GM19025 (cell line): ENCODE data around the gene TM9SF2.

Experiments used
- ATAC-seq: cut with Tn5 transposase; IDR thresholded peaks from one replicate; pipeline ENCODE4 v1.9.1; 2021; ENCODE audit warnings: mild to moderate bottlenecking, low read depth, moderate library complexity; ENCODE audit not compliant: unreplicated experiment

TM9SF2 gene

DNA sequence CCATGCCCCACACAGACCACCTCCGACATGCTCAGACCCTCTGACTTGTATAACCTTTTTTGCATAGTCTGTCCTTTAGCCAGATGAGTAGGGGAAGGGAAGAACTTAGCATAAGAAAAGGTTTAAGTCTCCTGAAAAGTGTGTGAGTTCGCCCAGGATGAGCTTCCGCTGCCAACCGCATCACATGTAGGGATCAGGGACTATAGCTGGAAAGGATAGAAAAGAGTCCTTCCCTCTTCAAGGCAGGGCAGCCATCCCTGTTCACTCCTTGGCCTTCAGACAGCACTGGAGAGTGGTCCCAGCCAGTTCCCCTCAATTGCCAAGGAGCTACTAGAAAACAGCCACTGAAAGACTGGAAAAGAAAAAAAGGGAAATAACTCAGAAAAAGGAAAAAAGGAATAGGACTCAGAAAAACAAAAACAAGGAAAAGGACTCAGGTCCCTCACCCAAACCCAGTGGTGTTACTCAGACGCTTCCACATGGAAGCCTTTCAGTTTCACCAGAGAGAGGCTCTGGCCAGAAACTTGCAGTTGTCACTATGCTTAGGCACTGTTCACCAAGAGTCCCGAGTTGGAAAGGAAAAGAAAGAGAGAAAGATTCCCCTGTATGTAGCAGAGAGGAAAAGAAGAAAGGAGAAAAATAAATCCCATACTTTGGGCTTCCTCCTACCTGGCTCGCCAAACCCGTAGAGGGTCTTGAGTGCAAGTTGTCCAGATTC is 5.6 kb upstream of the TM9SF2 start:
- ATAC-seq = no peak

DNA sequence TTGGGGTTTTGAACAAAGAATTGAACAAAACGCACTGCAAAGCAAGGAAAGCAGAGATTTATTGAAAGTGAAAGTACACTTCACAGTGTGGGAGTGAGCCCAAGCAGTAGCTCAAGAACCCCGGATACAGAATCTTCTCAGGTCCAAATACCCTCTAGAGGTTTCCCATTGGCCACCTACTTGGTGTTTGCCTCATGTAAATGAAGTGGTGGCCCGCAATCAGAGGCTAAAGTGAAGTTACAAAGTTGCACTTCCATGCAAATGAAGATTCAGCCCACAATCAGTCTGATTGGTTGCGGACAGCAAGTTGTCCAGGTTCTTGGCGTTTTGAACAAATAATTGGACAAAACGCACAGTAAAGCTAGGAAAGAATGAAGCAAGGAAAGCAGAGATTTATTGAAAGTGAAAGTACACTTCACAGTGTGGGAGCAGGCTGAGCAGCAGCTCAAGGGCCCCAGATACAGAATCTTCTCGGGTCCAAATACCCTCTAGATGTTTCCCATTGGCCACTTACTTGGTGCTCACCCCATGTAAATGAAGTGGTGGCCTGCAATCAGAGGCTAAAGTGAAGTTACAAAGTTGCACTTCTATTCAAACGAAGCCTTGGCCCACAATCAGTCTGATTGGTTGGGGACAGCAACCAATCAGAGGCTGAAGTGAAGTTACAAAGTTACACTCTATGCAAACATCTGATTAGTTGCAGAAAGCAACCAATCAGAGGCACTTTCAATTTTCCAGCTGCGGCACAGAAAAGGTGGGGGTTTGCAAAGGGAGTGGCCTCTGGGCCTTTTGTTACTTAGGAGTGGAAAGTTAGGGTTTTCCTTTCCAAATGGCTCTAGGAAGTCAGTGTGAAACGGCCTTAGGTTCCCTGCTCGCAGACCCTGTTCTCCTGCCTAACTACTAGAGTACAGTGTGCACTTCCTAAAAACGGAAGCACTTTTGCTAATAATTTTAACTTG is 4.8 kb upstream of the TM9SF2 start:
- peak; percentile 29 for ATAC-seq

DNA sequence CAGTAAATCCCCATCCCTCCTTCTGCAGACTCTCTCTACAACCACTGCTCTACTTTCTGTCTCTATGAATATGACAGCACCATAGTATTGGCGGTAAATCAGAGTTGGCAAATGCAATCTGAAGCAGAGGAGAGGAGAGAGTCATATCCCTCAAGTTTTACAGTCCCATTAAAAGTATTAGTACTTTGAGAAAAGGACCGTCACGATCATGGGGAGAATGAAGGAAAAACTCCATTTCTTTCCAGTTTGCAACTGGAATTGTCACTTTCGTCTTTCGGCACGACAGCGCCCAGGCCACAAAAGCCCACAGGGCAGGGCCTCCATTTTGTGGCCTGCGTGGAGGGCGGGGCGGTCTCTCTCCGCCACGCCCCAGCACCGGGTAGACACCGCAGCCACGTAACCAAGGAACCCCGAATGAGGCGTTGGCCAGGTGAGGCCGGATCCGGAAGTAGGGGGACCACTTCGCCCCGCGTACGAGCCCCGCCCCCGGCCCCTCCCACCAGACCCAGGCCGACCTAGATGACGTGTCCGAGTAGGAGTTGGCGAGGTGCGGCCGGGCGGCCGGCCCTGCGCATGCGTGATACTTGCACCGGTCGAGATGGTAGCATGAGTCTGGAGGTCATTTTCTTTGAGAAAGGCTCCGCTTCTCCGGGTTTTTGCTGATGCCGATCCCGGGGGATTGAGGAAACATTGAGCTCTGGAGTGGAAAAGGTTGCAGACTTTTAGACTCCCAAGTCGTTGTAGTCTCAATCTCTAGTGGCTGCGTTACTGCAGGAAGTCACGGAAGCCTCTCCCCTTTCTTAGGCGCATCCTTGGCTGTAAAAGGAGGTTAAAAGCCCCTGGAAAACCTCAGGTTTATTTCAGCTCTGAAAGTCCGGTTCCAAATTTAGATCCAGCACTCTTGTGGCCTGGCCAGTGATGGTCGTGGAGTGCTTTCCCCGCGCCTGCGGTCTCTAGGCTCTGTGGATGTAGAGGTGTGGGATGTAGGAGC is 2.8 kb upstream of the TM9SF2 start:
- ATAC-seq = peak; percentile 52

- peak; percentile 5 for ATAC-seq
Measured at GRCh38 chr13:99500839-99501183, 461 bp upstream of the TM9SF2 start.

DNA sequence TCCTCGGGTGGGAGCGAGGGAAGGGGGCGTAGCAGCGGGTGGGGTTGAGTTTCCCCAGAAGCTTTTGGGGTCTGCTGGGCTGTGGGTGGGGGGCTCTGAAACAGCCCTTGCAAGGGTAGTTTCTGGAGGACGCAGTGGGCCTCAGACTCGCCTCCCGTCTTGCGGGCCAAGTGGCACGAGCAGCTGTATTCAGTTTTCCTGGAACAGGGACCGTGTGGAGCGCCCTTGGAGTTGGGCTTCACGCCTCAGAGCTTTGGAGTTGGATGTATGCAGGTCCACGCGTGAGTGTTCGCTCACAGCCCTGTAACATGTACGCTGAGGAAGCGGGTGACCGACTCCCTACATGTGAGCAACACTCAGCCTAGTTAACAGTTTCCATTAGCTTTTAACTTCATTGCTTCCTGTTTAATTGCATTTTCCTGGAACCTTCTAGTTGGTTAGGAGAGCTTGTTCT is 603 bp downstream of the TM9SF2 start:
- no peak for ATAC-seq

DNA sequence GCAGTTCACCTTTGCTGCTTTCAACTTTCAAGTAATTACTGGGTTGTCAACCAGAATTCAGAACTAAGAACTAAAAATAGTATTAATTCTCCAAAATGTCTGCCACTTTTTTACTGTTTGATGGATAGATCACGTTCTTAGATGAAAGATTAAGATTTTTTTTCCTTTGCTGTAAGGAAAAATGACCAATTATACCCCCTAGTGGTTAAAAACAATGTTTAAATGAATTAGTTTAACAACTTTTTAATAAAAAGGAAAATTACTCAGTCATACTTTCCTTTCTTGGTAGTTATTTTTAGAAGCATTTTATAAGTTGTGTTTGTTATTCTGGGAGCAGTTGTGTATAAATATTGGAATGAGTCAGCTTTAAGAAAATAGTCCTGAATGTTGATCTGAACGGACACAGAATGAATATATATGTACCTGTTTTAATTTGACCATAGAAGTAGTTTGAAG is 4.6 kb downstream of the TM9SF2 start:
- ATAC-seq = no peak

- peak; percentile 59 for ATAC-seq
Measured at GRCh38 chr13:99506634-99507033, 5.4 kb downstream of the TM9SF2 start.

DNA sequence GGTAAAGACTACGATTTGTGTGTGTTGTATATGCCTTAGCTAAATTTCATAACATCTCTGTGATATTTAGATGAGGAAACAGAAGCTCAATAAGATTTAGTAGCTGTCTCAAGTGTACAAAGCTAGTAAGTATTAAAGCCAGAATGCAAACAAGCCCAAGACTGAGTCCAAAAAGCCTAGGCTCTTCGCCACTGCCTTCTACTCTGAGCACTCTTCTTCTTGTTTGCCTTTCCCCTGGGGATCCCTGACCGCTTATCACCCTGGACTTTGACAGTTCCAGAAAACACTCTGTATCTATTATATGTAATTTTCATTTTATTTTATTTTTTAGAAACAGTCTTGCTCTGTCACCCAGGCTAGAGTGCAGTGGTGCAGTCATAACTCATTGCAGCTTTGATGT is 5.8 kb downstream of the TM9SF2 start:
- no peak for ATAC-seq

DNA sequence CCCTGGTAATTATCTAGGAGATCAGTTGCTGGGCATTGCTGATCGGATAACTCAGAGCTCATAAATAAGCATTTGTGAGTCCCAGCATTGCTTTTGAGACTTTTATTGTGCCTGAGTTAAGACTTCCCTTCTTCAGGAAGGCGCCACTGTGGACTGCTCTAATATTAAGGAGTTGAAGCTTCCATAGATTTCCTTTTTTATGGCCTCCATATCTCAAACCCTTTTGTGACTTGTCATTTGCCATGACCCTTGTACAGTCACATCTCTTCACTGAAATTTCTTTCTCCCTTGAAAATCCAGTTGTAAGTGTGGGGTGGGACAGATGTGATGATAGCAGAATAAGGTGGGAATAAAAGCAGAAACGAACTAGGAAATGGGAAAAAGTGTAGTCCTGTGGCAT is 6.3 kb downstream of the TM9SF2 start:
- ATAC-seq = no peak

- no peak for ATAC-seq
Measured at GRCh38 chr13:99507986-99508385, 6.7 kb downstream of the TM9SF2 start.

GRCh38 chr13:99509479-99509878 is 8.2 kb downstream of the TM9SF2 start:
- ATAC-seq = no peak

GRCh38 chr13:99514801-99515200 is 13.5 kb downstream of the TM9SF2 start:
- no peak for ATAC-seq

DNA sequence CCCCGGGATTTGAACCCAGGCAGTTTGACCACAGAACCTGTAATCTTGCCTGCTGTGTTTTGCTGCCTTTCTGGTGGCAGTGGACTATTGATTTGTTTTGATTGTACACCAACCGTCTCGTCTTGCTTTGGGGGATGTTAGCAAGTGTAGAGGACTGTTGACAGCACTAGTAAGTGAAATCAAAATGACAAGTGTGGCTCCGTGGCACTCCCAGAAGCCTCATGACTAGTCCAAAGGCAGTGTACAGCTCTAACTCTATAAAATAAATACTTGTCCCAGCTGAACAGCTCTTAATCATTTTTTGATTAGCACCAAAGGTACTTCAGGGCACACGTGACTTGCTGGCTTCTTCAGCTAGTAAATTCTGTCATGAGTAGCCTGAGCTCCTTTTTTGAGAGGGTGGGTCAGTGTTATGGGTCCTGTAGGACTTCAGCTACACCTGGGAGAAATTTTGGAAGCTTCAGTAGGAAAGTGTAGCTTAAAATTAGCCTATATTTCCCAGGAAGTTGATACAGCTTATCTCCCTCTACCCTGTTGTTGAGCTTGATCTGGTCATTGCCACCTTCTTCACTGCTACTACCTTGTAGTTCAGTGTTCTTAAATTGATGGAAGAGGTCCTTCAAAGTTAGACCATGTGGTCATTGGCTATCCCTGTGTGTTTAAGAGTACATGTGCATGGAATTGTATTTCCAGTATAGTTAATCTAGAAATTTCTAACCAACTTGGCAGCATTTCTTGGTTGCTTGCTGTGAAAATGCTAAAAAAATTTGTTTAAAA is 15.1 kb downstream of the TM9SF2 start:
- ATAC-seq = no peak

DNA sequence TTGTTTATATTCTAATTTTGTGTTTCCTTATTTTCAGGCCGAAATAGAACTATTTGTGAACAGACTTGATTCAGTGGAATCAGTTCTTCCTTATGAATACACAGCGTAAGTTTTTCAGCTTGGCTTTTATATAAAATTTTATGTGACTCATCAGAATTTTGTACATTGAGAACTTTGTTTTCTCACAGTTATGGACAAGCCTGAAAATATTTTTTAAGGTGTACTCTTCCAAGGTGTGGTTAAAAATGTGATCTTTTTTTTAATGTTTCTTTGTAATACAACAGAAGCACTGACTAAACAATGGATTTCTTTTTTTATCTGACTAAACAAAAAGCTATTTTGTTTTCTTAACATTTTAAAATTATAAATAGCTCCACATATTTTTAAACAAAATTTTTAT is 16.3 kb downstream of the TM9SF2 start:
- ATAC-seq = no peak

GRCh38 chr13:99517984-99518383 is 16.7 kb downstream of the TM9SF2 start:
- no peak for ATAC-seq

DNA sequence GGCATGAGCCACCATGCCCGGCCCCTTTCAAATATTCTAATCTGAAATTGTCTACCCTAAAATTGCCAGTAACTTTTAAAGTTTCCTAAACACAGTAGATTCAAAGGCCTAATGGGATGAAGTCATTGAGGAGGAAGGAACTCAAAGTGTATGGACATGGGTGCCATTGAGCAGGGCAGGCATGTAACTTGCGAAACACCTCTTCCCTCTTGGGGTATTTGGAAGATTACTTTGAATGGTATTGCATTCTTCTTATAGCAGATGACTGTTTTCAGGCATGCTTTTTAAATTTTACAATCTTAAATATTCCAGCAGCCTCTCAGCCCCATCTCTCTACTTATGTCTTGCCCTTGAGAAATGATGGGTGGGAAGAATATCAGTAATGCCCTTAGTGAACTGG is 21.0 kb downstream of the TM9SF2 start:
- ATAC-seq = no peak

DNA sequence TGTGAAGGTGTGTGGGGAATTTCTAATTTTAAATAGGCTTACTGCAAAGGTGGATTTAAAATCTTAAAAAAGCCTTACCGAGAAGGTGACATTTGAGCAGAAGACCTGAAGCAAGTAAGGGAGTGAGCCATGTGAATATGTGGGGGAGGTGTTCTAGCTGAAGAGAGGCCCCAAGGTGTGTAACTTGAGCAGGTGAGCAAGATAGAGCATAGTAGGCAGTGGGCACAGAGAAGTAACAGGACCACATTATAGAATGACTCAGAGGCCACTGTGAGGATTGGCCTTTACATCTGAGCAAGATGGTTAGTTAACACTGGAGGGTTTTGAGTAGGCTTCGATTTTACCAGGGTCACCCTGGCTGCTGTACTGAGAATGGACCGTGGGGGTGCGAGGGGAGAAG is 22.6 kb downstream of the TM9SF2 start:
- ATAC-seq = no peak

GRCh38 chr13:99525967-99526366 is 24.7 kb downstream of the TM9SF2 start:
- ATAC-seq = no peak

GRCh38 chr13:99526549-99526948 is 25.3 kb downstream of the TM9SF2 start:
- no peak for ATAC-seq

DNA sequence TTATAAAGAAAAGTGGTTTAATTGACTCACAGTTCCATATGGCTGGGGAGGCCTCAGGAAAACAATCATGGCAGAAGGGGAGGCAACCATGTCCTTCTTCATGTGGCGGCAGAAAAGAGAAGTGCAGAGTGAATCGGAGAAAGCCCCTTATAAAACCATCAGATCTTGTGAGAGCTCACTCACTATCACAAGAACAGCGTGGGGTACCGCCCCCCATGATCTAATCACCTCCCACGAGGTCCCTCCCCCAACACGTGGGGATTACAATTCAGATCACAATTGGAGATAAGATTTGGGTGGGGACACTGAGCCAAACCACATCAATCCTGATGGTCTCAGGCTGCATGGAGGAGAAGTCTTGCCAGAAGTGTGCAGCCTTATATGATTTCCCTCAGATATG is 26.0 kb downstream of the TM9SF2 start:
- no peak for ATAC-seq
